Cardiac fibroblast (primary cell): ENCODE data around the gene CYP46A1.

Experiments
- DNase-seq, 2 donors: peaks; one replicate each; pipeline versions ENCODE4 v3.0.0 to v3.0.0-alpha.2; 2010; ENCODE audit warnings: low read depth in 2 of 2
- H3K4me3 ChIP-seq, 2 donors: replicated peaks in 1 of 2; 1 replicate in 1 of 2; 2 replicates in 1 of 2; pipeline ENCODE4 v1.5.1; 2011; ENCODE audit warnings: low read depth in 2 of 2, low read length in 2 of 2, mild to moderate bottlenecking in 2 of 2, moderate library complexity in 1 of 2
- TF ChIP-seq, protein P1 (sequence below): IDR thresholded peaks from one replicate; pipeline ENCODE4 v1.5.1; 2011; ENCODE audit warnings: low read depth, mild to moderate bottlenecking, low read length, inconsistent platforms

The CYP46A1 gene

GRCh38 chr14:99668307-99669295, 15.5 kb upstream of the CYP46A1 start:
- no peak for DNase-seq
- no peak overlapping the region for H3K4me3 ChIP-seq
- TF ChIP-seq, protein P1, sequence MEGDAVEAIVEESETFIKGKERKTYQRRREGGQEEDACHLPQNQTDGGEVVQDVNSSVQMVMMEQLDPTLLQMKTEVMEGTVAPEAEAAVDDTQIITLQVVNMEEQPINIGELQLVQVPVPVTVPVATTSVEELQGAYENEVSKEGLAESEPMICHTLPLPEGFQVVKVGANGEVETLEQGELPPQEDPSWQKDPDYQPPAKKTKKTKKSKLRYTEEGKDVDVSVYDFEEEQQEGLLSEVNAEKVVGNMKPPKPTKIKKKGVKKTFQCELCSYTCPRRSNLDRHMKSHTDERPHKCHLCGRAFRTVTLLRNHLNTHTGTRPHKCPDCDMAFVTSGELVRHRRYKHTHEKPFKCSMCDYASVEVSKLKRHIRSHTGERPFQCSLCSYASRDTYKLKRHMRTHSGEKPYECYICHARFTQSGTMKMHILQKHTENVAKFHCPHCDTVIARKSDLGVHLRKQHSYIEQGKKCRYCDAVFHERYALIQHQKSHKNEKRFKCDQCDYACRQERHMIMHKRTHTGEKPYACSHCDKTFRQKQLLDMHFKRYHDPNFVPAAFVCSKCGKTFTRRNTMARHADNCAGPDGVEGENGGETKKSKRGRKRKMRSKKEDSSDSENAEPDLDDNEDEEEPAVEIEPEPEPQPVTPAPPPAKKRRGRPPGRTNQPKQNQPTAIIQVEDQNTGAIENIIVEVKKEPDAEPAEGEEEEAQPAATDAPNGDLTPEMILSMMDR: no peak

- H3K4me3 ChIP-seq: no peak overlapping the region
- no peak for DNase-seq
- TF ChIP-seq, protein P1: no peak
These were observed 13.5 kb upstream of the CYP46A1 start for GRCh38 chr14:99670361-99671234.

DNA sequence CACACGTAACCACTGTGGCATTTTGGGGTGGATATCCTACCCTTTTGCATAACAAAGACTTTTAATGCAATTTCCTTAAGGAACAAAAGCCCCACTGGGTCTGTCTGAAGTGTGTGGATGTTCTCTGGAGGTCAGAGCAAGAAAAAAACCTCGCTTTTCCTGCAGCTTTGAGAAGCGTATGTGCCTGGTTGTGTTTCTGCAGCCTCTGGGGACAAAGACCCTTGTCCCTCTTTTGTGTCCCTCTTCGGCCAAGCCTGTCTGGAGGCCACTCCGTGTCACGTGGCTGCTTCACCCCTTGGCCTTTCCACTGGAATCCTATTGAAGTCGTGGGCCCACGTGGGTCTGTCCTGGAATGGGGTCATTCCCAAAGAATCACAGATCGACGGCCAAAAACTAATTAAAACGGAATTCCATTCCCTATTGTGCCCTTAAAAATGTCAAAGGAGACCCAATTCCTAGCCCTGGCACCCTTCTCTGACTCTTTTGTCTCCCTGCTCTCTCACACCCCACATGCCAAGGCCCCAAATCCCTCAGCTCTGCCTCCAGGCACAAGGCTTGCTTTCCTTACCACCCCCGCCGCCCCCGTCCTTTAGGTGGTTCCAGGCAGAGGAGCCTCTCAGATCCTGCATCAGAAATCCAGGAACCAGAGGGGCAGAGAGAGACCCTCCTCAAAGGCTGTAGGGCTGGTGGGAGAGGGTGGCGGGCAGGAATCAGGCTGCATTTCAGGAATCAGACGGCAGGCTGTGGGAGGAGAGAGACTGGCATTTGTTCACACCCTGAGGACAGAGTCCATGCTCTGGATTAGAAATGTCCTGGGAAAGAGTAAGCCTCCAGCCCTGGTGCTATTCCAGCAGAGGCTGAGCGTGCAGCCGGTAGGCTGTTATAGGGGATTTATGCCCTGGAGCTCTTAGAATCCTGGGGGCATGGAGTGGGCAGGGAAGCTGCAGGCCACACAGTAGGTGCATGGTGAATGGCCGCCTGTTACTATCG, 12.6 kb upstream of the CYP46A1 start:
- no peak overlapping the region for H3K4me3 ChIP-seq
- no peak for DNase-seq
- TF ChIP-seq, protein P1: no peak

GRCh38 chr14:99672506-99673304, 11.4 kb upstream of the CYP46A1 start:
- H3K4me3 ChIP-seq: no peak overlapping the region
- TF ChIP-seq, protein P1: no peak
- no peak for DNase-seq

GRCh38 chr14:99673305-99674063, 10.6 kb upstream of the CYP46A1 start:
- no peak overlapping the region for H3K4me3 ChIP-seq
- TF ChIP-seq, protein P1: no peak
- no peak for DNase-seq
